AG08396 (cell line): Measurements from ENCODE around the gene LRRC74B.

Experiments used
- DNase-seq: peaks from one replicate; pipeline ENCODE4 v3.0.0; 2012; ENCODE audit warnings: low spot score, mixed read lengths

The LRRC74B gene

GRCh38 chr22:21014202-21014725 is 31.5 kb upstream of the LRRC74B start:
- peak; percentile 96 for DNase-seq

GRCh38 chr22:21014726-21015465 is 30.9 kb upstream of the LRRC74B start, which contains the start of gene P2RX6:
Gene P2RX6, plus strand, starts transcription at chr22:21015165. Its CDS starts 10 bp downstream, at chr22:21015175.
- DNase-seq = no peak

- DNase-seq = no peak
Observed at GRCh38 chr22:21015466-21016006, 30.2 kb upstream of the LRRC74B start.

GRCh38 chr22:21016644-21017420 is 28.9 kb upstream of the LRRC74B start:
- DNase-seq = no peak

GRCh38 chr22:21018314-21018713 is 27.4 kb upstream of the LRRC74B start:
- DNase-seq = no peak

- no peak for DNase-seq
Observed at GRCh38 chr22:21020802-21021429, 24.8 kb upstream of the LRRC74B start.

GRCh38 chr22:21022507-21022906 is 23.2 kb upstream of the LRRC74B start:
- DNase-seq = no peak

- no peak for DNase-seq
Observed at GRCh38 chr22:21022955-21023614, 22.7 kb upstream of the LRRC74B start.

- no peak for DNase-seq
Observed at GRCh38 chr22:21025266-21025665, 20.5 kb upstream of the LRRC74B start.

GRCh38 chr22:21025763-21026755 is 19.7 kb upstream of the LRRC74B start:
- DNase-seq = no peak

- peak; percentile 66 for DNase-seq
Observed at GRCh38 chr22:21026783-21027692, 18.7 kb upstream of the LRRC74B start.

GRCh38 chr22:21028277-21029251 is 17.2 kb upstream of the LRRC74B start:
- no peak for DNase-seq

GRCh38 chr22:21029486-21030025 is 16.2 kb upstream of the LRRC74B start:
- no peak for DNase-seq

GRCh38 chr22:21030032-21030431 is 15.7 kb upstream of the LRRC74B start:
- no peak for DNase-seq

GRCh38 chr22:21030621-21031544 is 14.9 kb upstream of the LRRC74B start:
- DNase-seq = no peak

- no peak for DNase-seq
Observed at GRCh38 chr22:21031545-21032036, 14.2 kb upstream of the LRRC74B start.
